ENCODE data around the gene CTU2.

CTU2 gene

GRCh38 chr16:88732172-88732960 lies 26.1 kb downstream of the CTU2 start:
- no peak for DNase-seq

GRCh38 chr16:88732961-88733294 lies 26.6 kb downstream of the CTU2 start:
- no peak for DNase-seq

GRCh38 chr16:88733630-88734360 lies 27.5 kb downstream of the CTU2 start:
- no peak for DNase-seq

- no peak for DNase-seq
Measured at GRCh38 chr16:88734361-88734728, 28.0 kb downstream of the CTU2 start.

GRCh38 chr16:88735121-88735520 lies 28.8 kb downstream of the CTU2 start:
- no peak for DNase-seq

GRCh38 chr16:88735616-88736015 lies 29.3 kb downstream of the CTU2 start:
- DNase-seq, result no peak

GRCh38 chr16:88736088-88736487 lies 29.8 kb downstream of the CTU2 start:
- no peak for DNase-seq

GRCh38 chr16:88736496-88736895 lies 30.2 kb downstream of the CTU2 start:
- no peak for DNase-seq

GRCh38 chr16:88737298-88738150 lies 31.2 kb downstream of the CTU2 start:
- DNase-seq, result peak; percentile 40 to 66

- no peak for DNase-seq
Measured at GRCh38 chr16:88738151-88739084, 32.1 kb downstream of the CTU2 start.

GRCh38 chr16:88739139-88739976 lies 33.1 kb downstream of the CTU2 start:
- no peak for DNase-seq

GRCh38 chr16:88739977-88740726 lies 33.8 kb downstream of the CTU2 start:
- DNase-seq, result no peak

GRCh38 chr16:88740727-88741055 lies 34.4 kb downstream of the CTU2 start:
- no peak for DNase-seq

- DNase-seq, result no peak
Measured at GRCh38 chr16:88741368-88741767, 35.1 kb downstream of the CTU2 start.

- DNase-seq, result no peak
Measured at GRCh38 chr16:88742896-88743605, 36.7 kb downstream of the CTU2 start.

- DNase-seq, result peak; percentile 70 to 77
Measured at GRCh38 chr16:88743693-88744576, 37.6 kb downstream of the CTU2 start.

GRCh38 chr16:88744577-88745521 lies 38.5 kb downstream of the CTU2 start:
- DNase-seq, result no peak

- no peak for DNase-seq
Measured at GRCh38 chr16:88746506-88746905, 40.2 kb downstream of the CTU2 start.

Data from stimulated activated CD4-positive, alpha-beta T cell treated with anti-CD3 and anti-CD28 coated beads, Interleukin-4, amount 100 ng/mL, for 4 hours (primary cell).